Measurements from ENCODE around the gene MGMT.

The MGMT gene

DNA sequence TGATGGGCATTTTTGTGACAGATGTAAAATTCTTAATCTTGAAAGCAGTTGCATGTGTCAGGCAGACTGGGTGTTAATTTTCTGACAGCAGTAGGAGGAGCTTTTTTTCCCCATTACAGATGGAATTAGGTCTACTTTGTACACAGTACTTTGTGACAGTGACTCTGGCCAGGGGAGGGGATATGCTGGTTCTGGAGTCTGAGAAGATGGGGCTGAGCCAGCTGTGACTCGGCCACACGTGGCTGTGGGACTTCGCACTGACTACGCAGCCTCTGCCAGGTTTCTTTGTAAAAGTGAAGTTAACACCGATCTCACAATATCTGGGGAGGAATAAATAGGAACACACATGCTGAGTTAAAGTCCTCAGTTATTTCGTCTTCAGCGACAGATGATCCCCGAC, 95.4 kb downstream of the MGMT start:
- H3K4me3 ChIP-seq (ENCODE audit: low read depth, low read length), result no peak overlapping the region
- in situ Hi-C loops (cut with HindIII; ENCODE audit: low sequenced_read_pairs), result no loop called here
- TF ChIP-seq, protein P1, sequence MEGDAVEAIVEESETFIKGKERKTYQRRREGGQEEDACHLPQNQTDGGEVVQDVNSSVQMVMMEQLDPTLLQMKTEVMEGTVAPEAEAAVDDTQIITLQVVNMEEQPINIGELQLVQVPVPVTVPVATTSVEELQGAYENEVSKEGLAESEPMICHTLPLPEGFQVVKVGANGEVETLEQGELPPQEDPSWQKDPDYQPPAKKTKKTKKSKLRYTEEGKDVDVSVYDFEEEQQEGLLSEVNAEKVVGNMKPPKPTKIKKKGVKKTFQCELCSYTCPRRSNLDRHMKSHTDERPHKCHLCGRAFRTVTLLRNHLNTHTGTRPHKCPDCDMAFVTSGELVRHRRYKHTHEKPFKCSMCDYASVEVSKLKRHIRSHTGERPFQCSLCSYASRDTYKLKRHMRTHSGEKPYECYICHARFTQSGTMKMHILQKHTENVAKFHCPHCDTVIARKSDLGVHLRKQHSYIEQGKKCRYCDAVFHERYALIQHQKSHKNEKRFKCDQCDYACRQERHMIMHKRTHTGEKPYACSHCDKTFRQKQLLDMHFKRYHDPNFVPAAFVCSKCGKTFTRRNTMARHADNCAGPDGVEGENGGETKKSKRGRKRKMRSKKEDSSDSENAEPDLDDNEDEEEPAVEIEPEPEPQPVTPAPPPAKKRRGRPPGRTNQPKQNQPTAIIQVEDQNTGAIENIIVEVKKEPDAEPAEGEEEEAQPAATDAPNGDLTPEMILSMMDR (IDR thresholded peaks at IDR 0.05; ENCODE audit: low read depth, low read length), result no peak
- DNase-seq (ENCODE audit: low read depth, low spot score), result no peak

DNA sequence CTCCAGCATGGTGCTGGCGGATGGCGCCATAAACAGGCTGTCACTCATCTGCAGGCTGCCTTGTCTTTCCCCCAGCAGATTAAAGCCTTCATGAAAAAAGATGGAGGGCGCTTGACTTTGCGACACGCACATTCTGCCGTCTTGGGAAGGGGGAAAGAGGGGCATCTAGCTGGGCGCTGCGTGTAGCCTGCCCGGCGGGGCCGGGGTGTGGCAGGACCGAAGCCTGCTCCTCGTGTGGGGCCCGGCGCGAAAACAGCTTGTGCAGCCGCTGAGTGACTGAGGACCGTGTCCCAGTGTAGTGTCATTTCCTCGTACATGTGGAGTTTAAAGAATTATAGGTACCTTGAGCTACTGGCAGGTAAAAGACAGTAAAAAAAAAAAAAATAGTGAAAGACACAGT, 97.9 kb downstream of the MGMT start:
- in situ Hi-C loops (cut with HindIII; ENCODE audit: low sequenced_read_pairs), result no loop called here

DNA sequence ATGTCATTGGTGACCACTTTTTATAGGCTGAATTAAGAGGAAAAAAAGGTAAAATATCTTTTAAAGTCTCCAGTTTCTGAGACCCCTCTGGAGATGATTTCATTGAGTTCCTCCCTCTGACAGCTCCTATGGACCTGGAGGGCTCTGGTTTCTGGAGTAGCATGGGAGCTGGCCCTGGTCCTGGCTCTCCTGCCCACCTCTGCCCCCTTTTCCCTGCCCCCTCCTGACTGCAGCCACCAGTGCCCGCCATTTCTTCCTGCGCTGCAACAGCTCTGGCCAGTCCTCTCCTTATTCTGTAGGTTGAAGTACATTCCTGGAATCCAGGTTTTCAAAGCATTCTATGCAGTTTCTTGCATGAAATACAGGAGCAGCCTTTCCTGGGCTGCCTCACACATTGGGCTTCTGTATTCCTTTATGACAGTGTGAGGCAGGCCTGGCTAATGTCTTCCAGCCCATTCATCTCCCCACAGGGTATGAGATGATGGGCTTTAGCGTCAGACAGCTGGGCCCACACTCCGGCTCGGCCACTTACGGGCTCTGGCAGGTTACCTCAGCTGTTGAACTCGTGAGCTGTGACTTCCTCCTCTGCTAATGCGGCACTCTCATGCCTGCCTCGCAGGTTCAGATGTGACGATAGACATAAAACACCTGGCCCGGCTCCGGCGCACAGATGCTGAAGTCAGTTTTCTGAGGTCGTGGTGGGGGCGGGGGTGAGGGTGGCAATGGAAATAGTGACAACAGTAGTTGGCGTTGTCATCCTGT, 101.7 kb downstream of the MGMT start:
- DNase-seq (ENCODE audit: low read depth, low spot score), result no peak
- TF ChIP-seq, protein P1 (IDR thresholded peaks at IDR 0.05; ENCODE audit: low read depth, low read length), result no peak
- H3K4me3 ChIP-seq (ENCODE audit: low read depth, low read length), result no peak overlapping the region
- in situ Hi-C loops (cut with HindIII; ENCODE audit: low sequenced_read_pairs), result no loop called here

More for the DNA sequence above, 97.9 kb downstream of the MGMT start:
- TF ChIP-seq, protein P1 (IDR thresholded peaks at IDR 0.05; ENCODE audit: low read depth, low read length), result no peak
- no peak for DNase-seq (ENCODE audit: low read depth, low spot score)
- no peak overlapping the region for H3K4me3 ChIP-seq (ENCODE audit: low read depth, low read length)

DNA sequence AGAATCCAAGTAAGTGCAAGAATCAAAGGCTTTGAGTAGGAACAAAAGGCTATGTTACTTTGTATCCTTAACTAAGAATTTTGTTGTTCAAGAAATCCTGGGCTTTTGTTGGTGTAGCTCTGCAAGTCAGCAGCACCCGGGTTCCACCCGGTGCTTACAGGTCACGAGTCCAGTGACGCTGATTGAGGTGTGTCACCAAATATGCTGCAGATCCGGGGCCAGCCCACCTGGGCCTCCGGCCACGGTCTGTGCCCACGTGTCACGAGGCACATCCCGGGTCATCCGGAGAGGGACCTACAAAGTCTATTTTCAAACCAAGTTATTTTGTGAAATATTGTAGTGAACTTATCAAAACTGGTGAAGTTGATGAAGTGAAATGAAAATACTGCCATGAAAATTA, 103.1 kb downstream of the MGMT start:
- no peak overlapping the region for H3K4me3 ChIP-seq (ENCODE audit: low read depth, low read length)
- in situ Hi-C loops (cut with HindIII; ENCODE audit: low sequenced_read_pairs), result no loop called here
- DNase-seq (ENCODE audit: low read depth, low spot score), result no peak
- TF ChIP-seq, protein P1 (IDR thresholded peaks at IDR 0.05; ENCODE audit: low read depth, low read length), result no peak

DNA sequence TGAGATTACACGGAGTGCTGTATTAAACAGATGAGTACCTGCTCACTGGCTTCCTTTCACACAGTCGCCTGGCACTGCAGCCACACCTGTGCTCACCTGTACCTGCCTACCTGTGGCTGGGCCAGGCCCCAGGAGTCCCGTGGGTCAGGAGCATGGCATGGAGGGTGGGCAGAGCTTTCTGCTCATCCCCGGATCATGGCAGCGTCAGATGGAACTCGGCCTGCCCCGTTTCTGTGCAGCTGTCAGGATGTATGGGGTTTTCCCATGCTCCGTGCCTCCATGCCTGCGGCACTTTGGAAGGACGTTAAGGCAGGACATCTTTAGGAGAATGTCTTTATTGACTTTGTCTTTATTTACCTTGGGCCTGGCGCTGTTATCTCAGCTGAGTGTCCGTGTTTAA, 112.2 kb downstream of the MGMT start:
- no peak overlapping the region for H3K4me3 ChIP-seq (ENCODE audit: low read depth, low read length)
- DNase-seq (ENCODE audit: low read depth, low spot score), result no peak
- TF ChIP-seq, protein P1 (IDR thresholded peaks at IDR 0.05; ENCODE audit: low read depth, low read length), result no peak
- in situ Hi-C loops (cut with HindIII; ENCODE audit: low sequenced_read_pairs), result no loop called here

DNA sequence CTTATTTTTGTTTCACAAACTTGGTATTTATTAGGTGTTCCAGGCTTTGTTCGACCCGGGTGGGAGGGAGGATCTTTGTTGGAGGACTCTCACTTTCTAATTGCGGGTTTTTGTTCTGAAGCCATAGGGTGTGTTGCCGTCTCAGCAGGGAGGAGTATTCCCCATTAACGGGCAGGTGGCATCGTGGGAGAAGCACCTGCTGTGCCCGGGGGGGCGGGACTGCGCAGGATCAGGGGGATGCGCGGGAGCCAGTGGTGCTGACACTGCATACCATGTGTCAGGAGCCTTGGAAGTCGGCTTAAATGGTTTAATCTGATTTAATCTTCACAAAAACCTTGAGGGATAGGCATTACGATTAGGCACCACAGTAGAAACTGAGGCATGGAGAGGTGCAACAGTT, 113.0 kb downstream of the MGMT start:
- no peak for DNase-seq (ENCODE audit: low read depth, low spot score)
- H3K4me3 ChIP-seq (ENCODE audit: low read depth, low read length), result no peak overlapping the region
- TF ChIP-seq, protein P1 (IDR thresholded peaks at IDR 0.05; ENCODE audit: low read depth, low read length), result no peak
- in situ Hi-C loops (cut with HindIII; ENCODE audit: low sequenced_read_pairs), result no loop called here

Data from astrocyte of the spinal cord (primary cell).